HL-60 (cell line): Measurements from ENCODE around the gene NHLH2.

ENCODE experiments used
- DNase-seq, 2 experiments: peaks; one replicate each; pipeline ENCODE4 v3.0.0-alpha.2; 2010 to 2020; ENCODE audit warnings: low read depth in 1 of 2, low spot score in 1 of 2
- H3K27ac ChIP-seq: fragments of 250-450 bp; sonication (Bioruptor Pico); replicated peaks from 2 replicates; pipeline ENCODE4 v1.5.1; 2020; ENCODE audit warnings: mild to moderate bottlenecking, moderate library complexity
- H3K27me3 ChIP-seq: fragments of 250-450 bp; sonication (Bioruptor Pico); 2 replicates; pipeline ENCODE4 v1.5.1; 2021; ENCODE audit warnings: mild to moderate bottlenecking, moderate library complexity; ENCODE audit not compliant: insufficient read depth, poor library complexity, severe bottlenecking
- H3K4me3 ChIP-seq: replicated peaks from 2 replicates; pipeline ENCODE4 v1.5.1; 2011; ENCODE audit warnings: mild to moderate bottlenecking, control low read depth, low read length; ENCODE audit not compliant: insufficient read depth
- CTCF ChIP-seq: IDR thresholded peaks from one replicate; pipeline ENCODE4 v1.5.1; 2011; ENCODE audit warnings: low read length, control low read depth, inconsistent platforms; ENCODE audit not compliant: insufficient read depth
- GABPA ChIP-seq: IDR thresholded peaks from 2 replicates; pipeline ENCODE4 v1.6.1; 2012; ENCODE audit warnings: low read depth
- POLR2AphosphoS5 ChIP-seq: IDR thresholded peaks from 2 replicates; pipeline ENCODE4 v1.6.1; 2012; ENCODE audit warnings: low read depth
- REST ChIP-seq: IDR thresholded peaks from 2 replicates; pipeline ENCODE4 v1.6.1; 2012; ENCODE audit warnings: low read depth; ENCODE audit not compliant: insufficient replicate concordance
- SPI1 ChIP-seq: IDR thresholded peaks from 2 replicates; pipeline ENCODE4 v1.6.1; 2012; ENCODE audit warnings: low read depth, mild to moderate bottlenecking, borderline replicate concordance

Gene NHLH2

GRCh38 chr1:115822117-115822516, 18.8 kb downstream of the NHLH2 start:
- H3K27me3 ChIP-seq, result no peaks in the 10 kb centered on the region
- H3K27ac ChIP-seq, result no peak overlapping the region
- DNase-seq, result no peak
- TF ChIP-seq REST, result no peak
- TF ChIP-seq GABPA, result no peak
- no peak for TF ChIP-seq SPI1
- TF ChIP-seq CTCF, result no peak
- TF ChIP-seq POLR2AphosphoS5, result no peak
- no peak overlapping the region for H3K4me3 ChIP-seq

- DNase-seq, result no peak
- TF ChIP-seq GABPA (no peak), POLR2AphosphoS5 (no peak), REST (no peak), SPI1 (no peak), CTCF (no peak)
- H3K27me3 ChIP-seq, result no peaks in the 10 kb centered on the region
- no peak overlapping the region for H3K4me3 ChIP-seq
- H3K27ac ChIP-seq, result no peak overlapping the region
Measured at GRCh38 chr1:115815694-115816093, 25.2 kb downstream of the NHLH2 start.

- no peak for TF ChIP-seq REST
- no peak for TF ChIP-seq POLR2AphosphoS5
- no peak for TF ChIP-seq CTCF
- no peak for TF ChIP-seq GABPA
- no peak for TF ChIP-seq SPI1
- no peaks in the 10 kb centered on the region for H3K27me3 ChIP-seq
- DNase-seq, result no peak
- no peak overlapping the region for H3K4me3 ChIP-seq
- H3K27ac ChIP-seq, result no peak overlapping the region
Measured at GRCh38 chr1:115814685-115815398, 26.1 kb downstream of the NHLH2 start.
